Activated T-cell treated with anti-CD3 and anti-CD28 coated beads, Interleukin-2, amount 50 U/mL, for 72 hours (primary cell): ENCODE results near the gene ARL6IP5. TPM values are rescaled to one million over a fixed set of nuclear protein-coding genes. Genes with fewer than 3 reads are reported as not detected.

ENCODE experiments used
- ATAC-seq, 2 donors: fragments of 150-1000 bp; cut with Tn5 transposase; replicated peaks in 1 of 2; 2 replicates each; pipeline ENCODE4 v1.10.0; 2021; ENCODE audit warnings: moderate library complexity in 2 of 2, mild to moderate bottlenecking in 1 of 2
- DNase-seq, 2 donors: peaks; one replicate each; pipeline ENCODE4 v3.0.0; 2021 to 2022; ENCODE audit warnings: mixed read lengths in 1 of 2
- H3K27ac Mint-ChIP-seq: one replicate; pipeline ENCODE4 v1.8.0; 2022; ENCODE audit warnings: mild to moderate bottlenecking, moderate library complexity, mixed read lengths
- H3K27me3 Mint-ChIP-seq: one replicate; pipeline ENCODE4 v1.8.0; 2022; ENCODE audit warnings: low read depth, mixed read lengths
- H3K36me3 Mint-ChIP-seq, 2 donors: one replicate each; pipeline ENCODE4 v1.8.0; 2022; ENCODE audit warnings: mixed read lengths in 2 of 2, mild to moderate bottlenecking in 1 of 2; ENCODE audit not compliant: insufficient read depth in 2 of 2
- H3K4me1 Mint-ChIP-seq: one replicate; pipeline ENCODE4 v1.8.0; 2022; ENCODE audit warnings: low read depth, mixed read lengths
- H3K4me3 Mint-ChIP-seq, 2 donors: one replicate each; pipeline ENCODE4 v1.8.0; 2022; ENCODE audit warnings: mild to moderate bottlenecking in 2 of 2, mixed read lengths in 2 of 2, moderate library complexity in 2 of 2
- H3K9me3 Mint-ChIP-seq, 2 donors: one replicate each; pipeline ENCODE4 v1.8.0; 2022; ENCODE audit warnings: mixed read lengths in 2 of 2
- total RNA-seq, 2 donors: library from RNA; stranded (reverse); gene quantifications; one replicate each; pipeline ENCODE4 v1.2.3, GENCODE V29; 2022

Gene ARL6IP5
- 100 to 1,000 TPM in 1 of 2 donors, 10 to 100 TPM in 1; 93.1 to 106 TPM for total RNA-seq

GRCh38 chr3:69084326-69085167, at the start of gene ARL6IP5:
ARL6IP5 (plus strand) TSS chr3:69084937; CDS start chr3:69085048, 111 bp downstream.
- Mint-ChIP-seq H3K36me3 (peaks cover 12 to 13% of the 10 kb centered on the region in 2 donors), H3K4me3 (peak within 1 kb of the TSS; percentile 95 to 96), H3K27ac (peak within 1 kb of the TSS; percentile 96), H3K27me3 (no peaks in the 10 kb centered on the region), H3K4me1 (peaks cover 62% of the 10 kb centered on the region), H3K9me3 (no peaks in the 10 kb centered on the region)
- ATAC-seq = peak; percentile 59 to 62
- DNase-seq = peak; percentile 92 to 94

- H3K9me3 Mint-ChIP-seq = no peaks in the 10 kb centered on the region
- no peaks in the 10 kb centered on the region for H3K27me3 Mint-ChIP-seq
- peak overlapping the region; percentile 36 for H3K27ac Mint-ChIP-seq
- no peak overlapping the region for H3K4me3 Mint-ChIP-seq
- DNase-seq (no peak), ATAC-seq (no peak)
- peaks cover 25% of the 10 kb centered on the region for H3K4me1 Mint-ChIP-seq
- peaks cover 8 to 37% of the 10 kb centered on the region in 2 donors for H3K36me3 Mint-ChIP-seq
Observed at GRCh38 chr3:69044608-69045007, 40.1 kb upstream of the ARL6IP5 start.

GRCh38 chr3:69048990-69049389, 35.7 kb upstream of the ARL6IP5 start:
- Mint-ChIP-seq H3K36me3 (peaks cover 15 to 21% of the 10 kb centered on the region in 2 donors), H3K4me3 (peak overlapping the region in 1 of 2 donors; percentile 73), H3K9me3 (no peaks in the 10 kb centered on the region), H3K4me1 (peaks cover 46% of the 10 kb centered on the region), H3K27ac (no peak overlapping the region), H3K27me3 (no peaks in the 10 kb centered on the region)
- DNase-seq (no peak), ATAC-seq (no peak)

GRCh38 chr3:69051756-69052471, 32.8 kb upstream of the ARL6IP5 start, which contains the start of gene TMF1:
TMF1 (minus strand) TSS chr3:69052333; CDS start chr3:69052086, 247 bp downstream.
- H3K4me1 Mint-ChIP-seq = peaks cover 41% of the 10 kb centered on the region
- H3K27ac Mint-ChIP-seq = peak within 1 kb of the TSS; percentile 96
- peaks cover 15 to 26% of the 10 kb centered on the region in 2 donors for H3K36me3 Mint-ChIP-seq
- H3K4me3 Mint-ChIP-seq = peak within 1 kb of the TSS; percentile 94 to 99
- peak; percentile 97 for DNase-seq
- no peaks in the 10 kb centered on the region for H3K27me3 Mint-ChIP-seq
- H3K9me3 Mint-ChIP-seq = no peaks in the 10 kb centered on the region
- peak; percentile 96 to 97 for ATAC-seq

- Mint-ChIP-seq H3K27ac (peak overlapping the region; percentile 96), H3K4me3 (peak overlapping the region; percentile 94 to 99), H3K4me1 (peaks cover 37% of the 10 kb centered on the region), H3K36me3 (peaks cover 11 to 26% of the 10 kb centered on the region in 2 donors), H3K27me3 (no peaks in the 10 kb centered on the region), H3K9me3 (no peaks in the 10 kb centered on the region)
- peak; percentile 2 to 3 for ATAC-seq
- DNase-seq = no peak
Observed at GRCh38 chr3:69052472-69052898, 32.3 kb upstream of the ARL6IP5 start.

GRCh38 chr3:69058180-69058946, 26.4 kb upstream of the ARL6IP5 start:
- H3K9me3 Mint-ChIP-seq = no peaks in the 10 kb centered on the region
- no peaks in the 10 kb centered on the region for H3K27me3 Mint-ChIP-seq
- peak overlapping the region; percentile 10 to 61 for H3K4me3 Mint-ChIP-seq
- H3K27ac Mint-ChIP-seq = peak overlapping the region; percentile 89
- H3K36me3 Mint-ChIP-seq = peaks cover 15 to 44% of the 10 kb centered on the region in 2 donors
- ATAC-seq (peak; percentile 75 to 85), DNase-seq (no peak)
- peaks cover 29% of the 10 kb centered on the region for H3K4me1 Mint-ChIP-seq

GRCh38 chr3:69058947-69059224, 25.9 kb upstream of the ARL6IP5 start:
- peak overlapping the region; percentile 10 to 61 for H3K4me3 Mint-ChIP-seq
- H3K9me3 Mint-ChIP-seq = no peaks in the 10 kb centered on the region
- peak in 1 of 2 donors; percentile 30 for ATAC-seq
- H3K4me1 Mint-ChIP-seq = peaks cover 33% of the 10 kb centered on the region
- H3K27ac Mint-ChIP-seq = peak overlapping the region; percentile 89
- DNase-seq = no peak
- peaks cover 17 to 42% of the 10 kb centered on the region in 2 donors for H3K36me3 Mint-ChIP-seq
- H3K27me3 Mint-ChIP-seq = no peaks in the 10 kb centered on the region

- peak overlapping the region; percentile 10 to 61 for H3K4me3 Mint-ChIP-seq
- ATAC-seq (peak; percentile 81 to 84), DNase-seq (no peak)
- H3K4me1 Mint-ChIP-seq = peaks cover 41% of the 10 kb centered on the region
- H3K27me3 Mint-ChIP-seq = no peaks in the 10 kb centered on the region
- H3K27ac Mint-ChIP-seq = peak overlapping the region; percentile 89
- H3K36me3 Mint-ChIP-seq = peaks cover 17 to 40% of the 10 kb centered on the region in 2 donors
- H3K9me3 Mint-ChIP-seq = no peaks in the 10 kb centered on the region
Observed at GRCh38 chr3:69059688-69060087, 25.0 kb upstream of the ARL6IP5 start.

- Mint-ChIP-seq H3K27ac (peak overlapping the region; percentile 85), H3K4me1 (peaks cover 58% of the 10 kb centered on the region), H3K36me3 (peaks cover 17 to 30% of the 10 kb centered on the region in 2 donors), H3K4me3 (peak overlapping the region; percentile 7 to 80), H3K27me3 (no peaks in the 10 kb centered on the region), H3K9me3 (no peaks in the 10 kb centered on the region)
- DNase-seq (no peak), ATAC-seq (no peak)
Observed at GRCh38 chr3:69063636-69064035, 21.1 kb upstream of the ARL6IP5 start.

GRCh38 chr3:69065318-69065964, 19.3 kb upstream of the ARL6IP5 start:
- Mint-ChIP-seq H3K9me3 (no peaks in the 10 kb centered on the region), H3K36me3 (peaks cover 11 to 18% of the 10 kb centered on the region in 2 donors), H3K4me1 (peaks cover 40% of the 10 kb centered on the region), H3K27ac (peak overlapping the region; percentile 97), H3K4me3 (peak overlapping the region; percentile 5 to 74), H3K27me3 (no peaks in the 10 kb centered on the region)
- DNase-seq (peak; percentile 25 to 33), ATAC-seq (peak; percentile 86 to 93)

GRCh38 chr3:69066121-69066520, 18.6 kb upstream of the ARL6IP5 start:
- Mint-ChIP-seq H3K4me3 (peak overlapping the region in 1 of 2 donors; percentile 74), H3K4me1 (peaks cover 36% of the 10 kb centered on the region), H3K27me3 (no peaks in the 10 kb centered on the region), H3K9me3 (no peaks in the 10 kb centered on the region), H3K27ac (peak overlapping the region; percentile 97), H3K36me3 (peaks cover 6 to 17% of the 10 kb centered on the region in 2 donors)
- DNase-seq = no peak
- ATAC-seq = peak in 1 of 2 donors; percentile 44

GRCh38 chr3:69072928-69073327, 11.8 kb upstream of the ARL6IP5 start:
- Mint-ChIP-seq H3K27ac (peak overlapping the region; percentile 21), H3K9me3 (no peaks in the 10 kb centered on the region), H3K4me1 (peaks cover 24% of the 10 kb centered on the region), H3K36me3 (peaks cover 13 to 29% of the 10 kb centered on the region in 2 donors), H3K4me3 (no peak overlapping the region), H3K27me3 (no peaks in the 10 kb centered on the region)
- DNase-seq (no peak), ATAC-seq (peak in 1 of 2 donors; percentile 44)
